HG03565 (cell line): ENCODE measurements around the gene PGBD1.

Source experiments
- ATAC-seq: cut with Tn5 transposase; IDR thresholded peaks from one replicate; pipeline ENCODE4 v1.9.1; 2021; ENCODE audit warnings: mild to moderate bottlenecking, moderate library complexity; ENCODE audit not compliant: unreplicated experiment

The PGBD1 gene

GRCh38 chr6:28281288-28282064 lies at the start of gene PGBD1:
Gene PGBD1 (plus strand): TSS chr6:28281572. CDS start chr6:28283814, 2,242 bp downstream.
- no peak for ATAC-seq

- ATAC-seq, result no peak
Measured at GRCh38 chr6:28232785-28233184, 48.6 kb upstream of the PGBD1 start.

- no peak for ATAC-seq
Measured at GRCh38 chr6:28235912-28236452, 45.4 kb upstream of the PGBD1 start.

GRCh38 chr6:28239636-28240035 lies 41.7 kb upstream of the PGBD1 start:
- ATAC-seq, result no peak

- ATAC-seq, result no peak
Measured at GRCh38 chr6:28240471-28240870, 40.9 kb upstream of the PGBD1 start.

- ATAC-seq, result no peak
Measured at GRCh38 chr6:28243946-28244345, 37.4 kb upstream of the PGBD1 start.

GRCh38 chr6:28245206-28245941 lies 36.0 kb upstream of the PGBD1 start:
- ATAC-seq, result no peak

- ATAC-seq, result no peak
Measured at GRCh38 chr6:28248916-28249315, 32.5 kb upstream of the PGBD1 start.

GRCh38 chr6:28250747-28251146 lies 30.6 kb upstream of the PGBD1 start:
- ATAC-seq, result no peak

- ATAC-seq, result peak; percentile 15
Measured at GRCh38 chr6:28251661-28252008, 29.7 kb upstream of the PGBD1 start.

GRCh38 chr6:28252009-28252975 lies 29.1 kb upstream of the PGBD1 start, which contains the start of gene ZKSCAN4:
Gene ZKSCAN4 (minus strand): TSS chr6:28252269. CDS start chr6:28251980, 289 bp downstream.
- peak; percentile 69 for ATAC-seq

- no peak for ATAC-seq
Measured at GRCh38 chr6:28254121-28254519, 27.3 kb upstream of the PGBD1 start.

- ATAC-seq, result no peak
Measured at GRCh38 chr6:28257042-28257441, 24.3 kb upstream of the PGBD1 start.

- no peak for ATAC-seq
Measured at GRCh38 chr6:28258877-28259777, 22.2 kb upstream of the PGBD1 start, which contains the start of gene NKAPL. Gene NKAPL (plus strand): TSS chr6:28259297. CDS start chr6:28259372, 75 bp downstream.

- no peak for ATAC-seq
Measured at GRCh38 chr6:28263922-28264321, 17.4 kb upstream of the PGBD1 start.

GRCh38 chr6:28264834-28265401 lies 16.5 kb upstream of the PGBD1 start:
- ATAC-seq, result no peak

- no peak for ATAC-seq
Measured at GRCh38 chr6:28266563-28266961, 14.8 kb upstream of the PGBD1 start.

- ATAC-seq, result peak; percentile 76
Measured at GRCh38 chr6:28266962-28267694, 14.2 kb upstream of the PGBD1 start, which contains the start of gene ZSCAN26. Gene ZSCAN26 (plus strand): TSS chr6:28267143. CDS start chr6:28271920, 4,777 bp downstream.

- ATAC-seq, result no peak
Measured at GRCh38 chr6:28267695-28268059, 13.7 kb upstream of the PGBD1 start.
